H1 (cell line): ENCODE data around the gene MTHFD1. TPM values are rescaled to one million over a fixed set of nuclear protein-coding genes. Genes with fewer than 3 reads are reported as not detected.
"Not testable (repeated sequence)": the region's sequence is repeated elsewhere in the genome, so short reads cannot be mapped to it uniquely, and the experiment has no call there.

Source experiments
- CTCF ChIA-PET: fragments of 300-600 bp; sonication (Branson Sonifier 250); formaldehyde crosslinking; loops from one replicate; lab custom pipeline; 2021; ENCODE audit not compliant: partially characterized antibody; lab: Charles Lee
- POLR2A ChIA-PET: fragments of 300-600 bp; sonication (Branson Sonifier 250); formaldehyde crosslinking; loops from one replicate; lab custom pipeline; 2021; ENCODE audit warnings: inconsistent platforms; ENCODE audit not compliant: partially characterized antibody; lab: Charles Lee
- DNase-seq, 2 experiments: peaks; one replicate each; pipeline versions ENCODE4 v3.0.0 to v3.0.0-alpha.2; 2010 to 2022; ENCODE audit warnings: low spot score in 2 of 2, low read depth in 1 of 2, mixed read lengths in 1 of 2
- FAIRE-seq: peaks from 2 replicates; lab custom pipeline; 2011; peaks lifted over from hg19 to GRCh38; lab: Jason Lieb, UNC
- H2AFZ ChIP-seq: 2 replicates; pipeline ENCODE4 v1.8.1; 2012; ENCODE audit warnings: low read length, inconsistent platforms
- H2AK5ac ChIP-seq: 2 replicates; pipeline ENCODE4 v1.6.1; 2013; ENCODE audit warnings: low read depth, low read length
- H2BK120ac ChIP-seq: replicated peaks from 2 replicates; pipeline ENCODE3; 2013; ENCODE audit warnings: low read depth, low read length, inconsistent platforms
- H2BK12ac ChIP-seq: 2 replicates; pipeline ENCODE4 v1.6.1; 2013; ENCODE audit warnings: low read depth, low read length
- H2BK15ac ChIP-seq: 2 replicates; pipeline ENCODE4 v1.6.1; 2013; ENCODE audit warnings: low read length
- H2BK20ac ChIP-seq: 2 replicates; pipeline ENCODE4 v1.6.1; 2013; ENCODE audit warnings: low read length
- H2BK5ac ChIP-seq: 2 replicates; pipeline ENCODE4 v1.6.1; 2013; ENCODE audit warnings: low read depth, low read length
- H3K14ac ChIP-seq: 2 replicates; pipeline ENCODE4 v1.6.1; 2013; ENCODE audit warnings: inconsistent platforms; ENCODE audit not compliant: insufficient read length
- H3K18ac ChIP-seq: 2 replicates; pipeline ENCODE4 v1.6.1; 2013; ENCODE audit warnings: low read length; ENCODE audit errors: extremely low read depth
- H3K23ac ChIP-seq: 2 replicates; pipeline ENCODE4 v1.6.1; 2013; ENCODE audit warnings: inconsistent platforms; ENCODE audit not compliant: insufficient read length
- H3K23me2 ChIP-seq: 2 replicates; pipeline ENCODE4 v1.6.1; 2013; ENCODE audit warnings: low read depth, low read length
- H3K27ac ChIP-seq: 2 replicates; pipeline ENCODE4 v1.6.1; 2011; ENCODE audit warnings: low read depth, low read length, inconsistent platforms
- H3K27me3 ChIP-seq, 4 experiments: replicated peaks in 1 of 4; 1 replicate in 1 of 4; 2 replicates in 3 of 4; pipeline versions ENCODE4 v1.6.1 to v1.8.1; 2011 to 2013; ENCODE audit warnings: low read length in 3 of 4, mild to moderate bottlenecking in 3 of 4, inconsistent platforms in 2 of 4, mixed read lengths in 2 of 4, moderate library complexity in 1 of 4; ENCODE audit not compliant: control insufficient read depth in 3 of 4, insufficient read depth in 3 of 4; ENCODE audit errors: extremely low read depth in 1 of 4
- H3K36me3 ChIP-seq, 4 experiments: 2 replicates each; pipeline versions ENCODE4 v1.6.1 to v1.8.1; 2011 to 2013; ENCODE audit warnings: mild to moderate bottlenecking in 4 of 4, low read length in 3 of 4, moderate library complexity in 2 of 4, control low read depth in 1 of 4, inconsistent platforms in 1 of 4; ENCODE audit not compliant: insufficient read depth in 4 of 4, control insufficient read depth in 2 of 4
- H3K4ac ChIP-seq: replicated peaks from 2 replicates; pipeline ENCODE3; 2013; ENCODE audit warnings: low read length, low read depth, mixed read lengths, inconsistent platforms; ENCODE audit not compliant: insufficient read length
- H3K4me1 ChIP-seq, 4 experiments: replicated peaks in 1 of 4; 1 replicate in 1 of 4; 2 replicates in 3 of 4; pipeline versions ENCODE4 v1.6.1 to v1.8.1; 2011 to 2013; ENCODE audit warnings: low read length in 3 of 4, inconsistent platforms in 2 of 4, mixed read lengths in 1 of 4; ENCODE audit not compliant: insufficient read depth in 4 of 4, control insufficient read depth in 3 of 4
- H3K4me2 ChIP-seq, 2 experiments: 2 replicates each; pipeline versions ENCODE4 v1.6.1 to v1.8.1; 2011 to 2013; ENCODE audit warnings: low read depth in 2 of 2, low read length in 2 of 2, control low read depth in 1 of 2, inconsistent platforms in 1 of 2, mild to moderate bottlenecking in 1 of 2; ENCODE audit not compliant: insufficient read depth in 1 of 2
- H3K4me3 ChIP-seq, 4 experiments: fragments of 200-600, 300-600 bp in 1 of 4; sonication (generic), shearing (Covaris generic), sonication (Bioruptor Twin) in 1 of 4; 2 replicates each; pipeline versions ENCODE4 v1.5.1 to v1.8.1; 2011 to 2016; ENCODE audit warnings: low read length in 4 of 4, low read depth in 3 of 4, control low read depth in 2 of 4, inconsistent platforms in 2 of 4, mild to moderate bottlenecking in 2 of 4, mixed read lengths in 1 of 4, moderate library complexity in 1 of 4; ENCODE audit not compliant: insufficient read depth in 2 of 4; ENCODE audit errors: extremely low read depth in 1 of 4
- H3K56ac ChIP-seq: replicated peaks from 2 replicates; pipeline ENCODE3; 2013; ENCODE audit warnings: low read depth, mild to moderate bottlenecking, mixed read lengths, low read length, inconsistent platforms; ENCODE audit not compliant: insufficient read length
- H3K79me1 ChIP-seq: 2 replicates; pipeline ENCODE4 v1.6.1; 2013; ENCODE audit warnings: low read depth, low read length, control low read depth
- H3K79me2 ChIP-seq, 2 experiments: 2 replicates each; pipeline versions ENCODE4 v1.6.1 to v1.8.1; 2012 to 2013; ENCODE audit warnings: low read length in 2 of 2, mild to moderate bottlenecking in 2 of 2, inconsistent platforms in 1 of 2; ENCODE audit not compliant: insufficient read depth in 2 of 2, control insufficient read depth in 1 of 2
- H3K9ac ChIP-seq, 4 experiments: replicated peaks in 1 of 4; 1 replicate in 1 of 4; 2 replicates in 3 of 4; pipeline versions ENCODE4 v1.6.1 to v1.8.1; 2011 to 2013; ENCODE audit warnings: low read depth in 3 of 4, low read length in 3 of 4, control low read depth in 2 of 4, mild to moderate bottlenecking in 2 of 4, moderate library complexity in 2 of 4, inconsistent platforms in 1 of 4; ENCODE audit errors: extremely low read depth in 1 of 4
- H3K9me3 ChIP-seq, 2 experiments: 2 replicates each; pipeline versions ENCODE4 v1.6.1 to v1.8.1; 2012 to 2013; ENCODE audit warnings: mild to moderate bottlenecking in 2 of 2, moderate library complexity in 2 of 2, control low read depth in 1 of 2, inconsistent platforms in 1 of 2, low read depth in 1 of 2, low read length in 1 of 2, mixed read lengths in 1 of 2; ENCODE audit not compliant: insufficient read depth in 2 of 2
- H4K20me1 ChIP-seq, 2 experiments: replicated peaks in 1 of 2; 2 replicates each; pipeline versions ENCODE3 to v1.8.1; 2011 to 2013; ENCODE audit warnings: inconsistent platforms in 2 of 2, low read length in 2 of 2, mild to moderate bottlenecking in 1 of 2; ENCODE audit not compliant: insufficient read depth in 2 of 2, control insufficient read depth in 1 of 2
- H4K5ac ChIP-seq: 2 replicates; pipeline ENCODE4 v1.6.1; 2013; ENCODE audit warnings: low read length, low read depth, mixed read lengths, inconsistent platforms; ENCODE audit not compliant: insufficient read length
- H4K8ac ChIP-seq: 2 replicates; pipeline ENCODE4 v1.8.0; 2013; ENCODE audit warnings: mild to moderate bottlenecking, moderate library complexity, low read length, inconsistent platforms; ENCODE audit not compliant: insufficient read depth; ENCODE audit errors: extremely low read depth
- H4K91ac ChIP-seq: replicated peaks from 2 replicates; pipeline ENCODE3; 2013; ENCODE audit warnings: low read length, mixed read lengths, inconsistent platforms; ENCODE audit not compliant: insufficient read length
- WGBS, 2 experiments: shearing (Covaris generic) in 1 of 2; methylation state at CpG; one replicate each; pipeline versions ENCODE4 v1.1.6 to v1.1.7; 2013 to 2015; ENCODE audit warnings: low lambda C conversion rate in 2 of 2, mixed read lengths in 2 of 2, inconsistent platforms in 1 of 2, low coverage in 1 of 2, missing lambda C conversion rate in 1 of 2; ENCODE audit not compliant: insufficient replicate concordance in 2 of 2, insufficient coverage in 1 of 2, insufficient read length in 1 of 2; ENCODE audit errors: extremely low coverage in 1 of 2, missing lambda C conversion rate in 1 of 2; 5-methylcytosine and 5-hydroxymethylcytosine counted together
- polyA plus RNA-seq, 7 experiments: library from polyadenylated mRNA; depleted of rRNA in 3 of 7; stranded (reverse) in 5 of 7; unstranded in 2 of 7; fragments of >200 nt in 5 of 7; fragments of 200-250 nt in 2 of 7; gene quantifications; 1 replicate in 5 of 7; 2 replicates in 1 of 7; 4 replicates in 1 of 7; pipeline versions ENCODE4 v1.2.1 to v1.2.3, GENCODE V29; 2011 to 2013; ENCODE audit warnings: missing spikeins in 2 of 7, mixed read lengths in 2 of 7
- total RNA-seq: library from RNA; stranded (reverse); fragmentation: NEBNext Ultra II Directional; extraction: Animal tissue kit (Norgen Biotek cat#: 25700); gene quantifications from 2 replicates; pipeline ENCODE4 v1.2.1, GENCODE V29; 2021

The MTHFD1 gene
- total and polyA plus RNA-seq, 2 of the 8 experiments (the other 6 are each of a cell fraction or from before 2014, with no cell fraction given), result 79.7 to 332 TPM

GRCh38 chr14:64393189-64393726 lies 5.1 kb downstream of the MTHFD1 start:
- H3K23me2 ChIP-seq, H3K9ac ChIP-seq, H2AFZ ChIP-seq, H3K36me3 ChIP-seq, H3K4ac ChIP-seq, H3K4me2 ChIP-seq, H4K8ac ChIP-seq, H3K56ac ChIP-seq, H4K91ac ChIP-seq, H3K14ac ChIP-seq, H3K27ac ChIP-seq, H3K4me3 ChIP-seq, H2BK120ac ChIP-seq, H3K27me3 ChIP-seq, DNase-seq, H3K9me3 ChIP-seq, FAIRE-seq, H4K5ac ChIP-seq, H3K23ac ChIP-seq: not testable (repeated sequence)
- Histone ChIP-seq H3K18ac (0 out of 2 replicates have a peak overlapping the region, but pooled peaks have one; percentile 61), H2BK5ac (peak overlapping the region; percentile 55; the same call in 1 of the 2 replicates), H3K79me2 (peaks cover 34 to 87% of the 10 kb centered on the region in 2 experiments), H2AK5ac (peak overlapping the region; percentile 71), H3K79me1 (peaks cover 13% of the 10 kb centered on the region), H2BK12ac (peak overlapping the region; percentile 72), H2BK15ac (peak overlapping the region; percentile 25), H3K4me1 (peaks cover 7 to 25% (median 17%) of the 10 kb centered on the region in 4 experiments), H2BK20ac (0 out of 2 replicates have a peak overlapping the region, but pooled peaks have one; percentile 38), H4K20me1 (peaks cover 8 to 19% of the 10 kb centered on the region in 2 experiments)
- ChIA-PET POLR2A (interaction anchor here (1.1 to 4.7 kb wide), 8 partner anchors 11 to 146 kb away, joined by 3 to 30 read pairs (median 4); partner anchors contain the start of gene ZBTB1), CTCF (interaction anchor here (0.7 to 3.7 kb wide), 9 partner anchors 10 to 55 kb away, joined by 3 to 16 read pairs (median 5); no protein-coding TSS in a partner anchor)
- 87% methylated on average over 3 of the region's 3 CpGs; no CpG with 5 or more reads in 1 of the 2 experiments for WGBS, 2 experiments
